CD4-positive, CD25-positive, alpha-beta regulatory T cell (primary cell): ENCODE results near the gene SRGAP2B. TPM values are rescaled to one million over a fixed set of nuclear protein-coding genes. Genes with fewer than 3 reads are reported as not detected.
"Not testable (repeated sequence)": the region's sequence is repeated elsewhere in the genome, so short reads cannot be mapped to it uniquely, and the experiment has no call there.

Experiments
- ATAC-seq, 2 donors: fragments of 150-1000 bp; cut with Tn5 transposase; one replicate each; pipeline ENCODE4 v1.10.0; 2021; ENCODE audit warnings: low read depth in 2 of 2, moderate number of reproducible peaks in 2 of 2, moderate library complexity in 1 of 2
- DNase-seq, 3 donors: peaks; one replicate each; pipeline versions ENCODE4 v3.0.0 to v3.0.0-alpha.2; 2012 to 2022; ENCODE audit warnings: mixed read lengths in 1 of 3
- H3K27ac ChIP-seq: one replicate; pipeline ENCODE4 v1.7.0; 2013; ENCODE audit warnings: mild to moderate bottlenecking, low read length; ENCODE audit not compliant: insufficient read depth, poor library complexity, severe bottlenecking
- H3K27me3 ChIP-seq: one replicate; pipeline ENCODE4 v1.7.0; 2013; ENCODE audit warnings: low read length; ENCODE audit not compliant: control insufficient read depth, insufficient read depth
- H3K36me3 ChIP-seq: one replicate; pipeline ENCODE4 v1.7.0; 2013; ENCODE audit warnings: mild to moderate bottlenecking, low read length, moderate library complexity; ENCODE audit not compliant: control insufficient read depth, insufficient read depth
- H3K4me1 ChIP-seq: 2 replicates; pipeline ENCODE4 v1.7.0; 2013; ENCODE audit warnings: mild to moderate bottlenecking, low read length; ENCODE audit not compliant: insufficient read depth, control insufficient read depth, poor library complexity, severe bottlenecking
- H3K4me3 ChIP-seq: one replicate; pipeline ENCODE4 v1.7.0; 2013; ENCODE audit warnings: low read depth, mild to moderate bottlenecking, low read length, moderate library complexity
- H3K9me3 ChIP-seq, 2 experiments: 1 replicate in 1 of 2; 2 replicates in 1 of 2; pipeline ENCODE4 v1.7.0; 2013; ENCODE audit warnings: low read length in 2 of 2, mild to moderate bottlenecking in 1 of 2, moderate library complexity in 1 of 2; ENCODE audit not compliant: control insufficient read depth in 2 of 2
- H3K27ac Mint-ChIP-seq, 3 donors: one replicate each; pipeline ENCODE4 v1.8.0; 2020 to 2022; ENCODE audit warnings: mild to moderate bottlenecking in 3 of 3, mixed read lengths in 3 of 3, moderate library complexity in 2 of 3
- H3K27me3 Mint-ChIP-seq: one replicate; pipeline ENCODE4 v1.8.0; 2022; ENCODE audit warnings: mild to moderate bottlenecking, mixed read lengths
- H3K36me3 Mint-ChIP-seq: one replicate; pipeline ENCODE4 v1.8.0; 2020; ENCODE audit warnings: mixed read lengths
- H3K4me1 Mint-ChIP-seq, 4 donors: one replicate each; pipeline ENCODE4 v1.8.0; 2020 to 2022; ENCODE audit warnings: mixed read lengths in 4 of 4, mild to moderate bottlenecking in 1 of 4
- H3K4me3 Mint-ChIP-seq, 4 donors: one replicate each; pipeline ENCODE4 v1.8.0; 2020 to 2022; ENCODE audit warnings: mild to moderate bottlenecking in 4 of 4, mixed read lengths in 4 of 4, moderate library complexity in 3 of 4
- H3K9me3 Mint-ChIP-seq, 7 donors: one replicate each; pipeline ENCODE4 v1.8.0; 2020 to 2022; ENCODE audit warnings: mixed read lengths in 7 of 7, mild to moderate bottlenecking in 3 of 7, moderate library complexity in 2 of 7
- polyA plus RNA-seq, 4 donors: library from polyadenylated mRNA; unstranded; fragments of 300-500 nt; fragmentation: Illumina TruSeq; gene quantifications; one replicate each; pipeline ENCODE4 v1.2.3, GENCODE V29; 2021
- total RNA-seq: library from RNA; stranded (reverse); gene quantifications from one replicate; pipeline ENCODE4 v1.2.3, GENCODE V29; 2022

Gene SRGAP2B
- total and polyA plus RNA-seq, 5 donors from 2014 or later, result 1.2 to 36.7 (median 2.1) TPM

- H3K36me3 ChIP-seq, H3K4me1 Mint-ChIP-seq, H3K27me3 Mint-ChIP-seq, H3K4me1 ChIP-seq, H3K27ac ChIP-seq, H3K36me3 Mint-ChIP-seq, H3K9me3 ChIP-seq, ATAC-seq, H3K4me3 ChIP-seq, H3K9me3 Mint-ChIP-seq, DNase-seq, H3K27ac Mint-ChIP-seq, H3K4me3 Mint-ChIP-seq, H3K27me3 ChIP-seq: not testable (repeated sequence)
Measured at GRCh38 chr1:145063941-145064648, 31.0 kb downstream of the SRGAP2B start.

- not testable (repeated sequence) for H3K4me1 Mint-ChIP-seq, H3K27me3 ChIP-seq, H3K4me3 ChIP-seq, H3K9me3 ChIP-seq, H3K36me3 Mint-ChIP-seq, H3K36me3 ChIP-seq, H3K27me3 Mint-ChIP-seq, DNase-seq, H3K9me3 Mint-ChIP-seq, H3K4me3 Mint-ChIP-seq, H3K27ac Mint-ChIP-seq, H3K27ac ChIP-seq, ATAC-seq, H3K4me1 ChIP-seq
Measured at GRCh38 chr1:145063285-145063684, 31.8 kb downstream of the SRGAP2B start.

- H3K27ac Mint-ChIP-seq, H3K27me3 Mint-ChIP-seq, H3K4me1 ChIP-seq, H3K4me3 ChIP-seq, H3K9me3 ChIP-seq, H3K4me3 Mint-ChIP-seq, ATAC-seq, DNase-seq, H3K36me3 ChIP-seq, H3K9me3 Mint-ChIP-seq, H3K27me3 ChIP-seq, H3K4me1 Mint-ChIP-seq, H3K27ac ChIP-seq, H3K36me3 Mint-ChIP-seq: not testable (repeated sequence)
Measured at GRCh38 chr1:145058184-145058583, 36.9 kb downstream of the SRGAP2B start.

GRCh38 chr1:145055217-145055760 is 39.8 kb downstream of the SRGAP2B start:
- ATAC-seq, result peak; percentile 75 to 76
- not testable (repeated sequence) for H3K4me1 Mint-ChIP-seq, H3K27ac Mint-ChIP-seq, H3K27me3 Mint-ChIP-seq, H3K4me3 ChIP-seq, H3K27me3 ChIP-seq, DNase-seq, H3K36me3 Mint-ChIP-seq, H3K36me3 ChIP-seq, H3K4me1 ChIP-seq, H3K9me3 ChIP-seq, H3K9me3 Mint-ChIP-seq, H3K4me3 Mint-ChIP-seq, H3K27ac ChIP-seq

- not testable (repeated sequence) for H3K9me3 Mint-ChIP-seq, H3K9me3 ChIP-seq, H3K4me3 Mint-ChIP-seq, H3K4me1 Mint-ChIP-seq, H3K36me3 Mint-ChIP-seq, H3K4me1 ChIP-seq, H3K27me3 ChIP-seq, H3K27me3 Mint-ChIP-seq, DNase-seq, H3K4me3 ChIP-seq, H3K36me3 ChIP-seq, H3K27ac ChIP-seq, H3K27ac Mint-ChIP-seq, ATAC-seq
Measured at GRCh38 chr1:145053428-145053827, 41.7 kb downstream of the SRGAP2B start.

GRCh38 chr1:145052019-145052776 is 42.9 kb downstream of the SRGAP2B start:
- not testable (repeated sequence) for H3K36me3 ChIP-seq, H3K4me1 ChIP-seq, H3K9me3 ChIP-seq, H3K27me3 Mint-ChIP-seq, H3K36me3 Mint-ChIP-seq, H3K9me3 Mint-ChIP-seq, H3K4me1 Mint-ChIP-seq, H3K27ac Mint-ChIP-seq, DNase-seq, ATAC-seq, H3K27ac ChIP-seq, H3K4me3 Mint-ChIP-seq, H3K4me3 ChIP-seq, H3K27me3 ChIP-seq

- H3K27ac ChIP-seq, H3K27ac Mint-ChIP-seq, H3K36me3 Mint-ChIP-seq, H3K36me3 ChIP-seq, DNase-seq, H3K27me3 ChIP-seq, H3K27me3 Mint-ChIP-seq, H3K4me1 ChIP-seq, H3K4me1 Mint-ChIP-seq, ATAC-seq, H3K4me3 Mint-ChIP-seq, H3K9me3 ChIP-seq, H3K9me3 Mint-ChIP-seq, H3K4me3 ChIP-seq: not testable (repeated sequence)
Measured at GRCh38 chr1:145048181-145048856, 46.8 kb downstream of the SRGAP2B start.
